Psoas muscle (tissue), 8 donors: ENCODE measurements around the gene IFNL4. TPM values are rescaled to one million over a fixed set of nuclear protein-coding genes. Genes with fewer than 3 reads are reported as not detected.

Experiments
- ATAC-seq, 4 donors: fragments of 200-7000 bp; cut with Tn5 transposase; one replicate each; pipeline ENCODE4 v1.9.1; 2020; ENCODE audit warnings: moderate library complexity in 3 of 4, mild to moderate bottlenecking in 2 of 4
- DNase-seq, 2 donors: peaks; one replicate each; pipeline ENCODE4 v3.0.0-alpha.2; 2020
- H3K27ac ChIP-seq: fragments of 200-600 bp; one replicate; pipeline ENCODE4 v1.8.0; 2022
- H3K27me3 ChIP-seq, 3 donors: fragments of 200-600 bp in 1 of 3; one replicate each; pipeline versions ENCODE4 v1.6.1 to v1.8.0; 2013 to 2022; ENCODE audit warnings: low read length in 2 of 3, mild to moderate bottlenecking in 2 of 3, moderate library complexity in 1 of 3; ENCODE audit not compliant: insufficient read depth in 3 of 3
- H3K36me3 ChIP-seq, 2 donors: fragments of 200-600 bp in 1 of 2; one replicate each; pipeline versions ENCODE4 v1.6.1 to v1.8.0; 2013 to 2022; ENCODE audit warnings: low read depth in 1 of 2, mild to moderate bottlenecking in 1 of 2, moderate library complexity in 1 of 2; ENCODE audit not compliant: insufficient read depth in 1 of 2
- H3K4me1 ChIP-seq: fragments of 200-600 bp; one replicate; pipeline ENCODE4 v1.8.0; 2022
- H3K4me3 ChIP-seq: fragments of 200-600 bp; one replicate; pipeline ENCODE4 v1.8.0; 2022; ENCODE audit warnings: mild to moderate bottlenecking
- H3K9me3 ChIP-seq: fragments of 200-600 bp; one replicate; pipeline ENCODE4 v1.8.0; 2022
- WGBS, 3 donors: extraction: QIAGEN DNeasy Blood & Tissue Kit; methylation state at CpG; one replicate each; pipeline versions ENCODE4 v1.1.6 to v1.1.7; 2013; 5-methylcytosine and 5-hydroxymethylcytosine counted together
- intact Hi-C, 2 donors: fragments of 100-400 bp; cut with DNase I; formaldehyde crosslinking; loops; one replicate each; pipeline versions ENCODE4 v1.11.0 to v1.14.2; 2022
- polyA plus RNA-seq, 3 donors: library from polyadenylated mRNA; stranded (reverse); fragments of 200-250 nt; gene quantifications; one replicate each; pipeline ENCODE4 v1.2.3, GENCODE V29; 2013
- total RNA-seq, 4 donors: library from RNA; stranded (reverse); fragmentation: NEBNext Ultra II Directional in 2 of 4; extraction: Animal tissue kit (Norgen Biotek cat#: 25700) in 2 of 4; gene quantifications; one replicate each; pipeline versions ENCODE4 v1.2.1 to v1.2.4, GENCODE V29; 2021 to 2023
- TF ChIP-seq, protein P1 (sequence below): fragments of 200-600 bp; IDR thresholded peaks from one replicate; pipeline ENCODE4 v1.8.0; 2022; ENCODE audit warnings: antibody characterized with exemption
- donor health status: healthy with polysubstance abuse.
- donor health status: DM: no; HTN: no; CAD: no; lungs with moderate emphysema.
- donor health status: Bipolar disorder and iron deficiency.
- donor health status: healthy.
- donor health status: DM: yes; HTN: yes; CAD: no.
- donor health status: DM: no; HTN: no; CAD: no.
- donor health status: DM: no; HTN: no; CAD: no.
- donor health status: DM: yes; HTN: yes; CAD: no.

Gene IFNL4
- total and polyA plus RNA-seq, 7 donors: not detected

DNA sequence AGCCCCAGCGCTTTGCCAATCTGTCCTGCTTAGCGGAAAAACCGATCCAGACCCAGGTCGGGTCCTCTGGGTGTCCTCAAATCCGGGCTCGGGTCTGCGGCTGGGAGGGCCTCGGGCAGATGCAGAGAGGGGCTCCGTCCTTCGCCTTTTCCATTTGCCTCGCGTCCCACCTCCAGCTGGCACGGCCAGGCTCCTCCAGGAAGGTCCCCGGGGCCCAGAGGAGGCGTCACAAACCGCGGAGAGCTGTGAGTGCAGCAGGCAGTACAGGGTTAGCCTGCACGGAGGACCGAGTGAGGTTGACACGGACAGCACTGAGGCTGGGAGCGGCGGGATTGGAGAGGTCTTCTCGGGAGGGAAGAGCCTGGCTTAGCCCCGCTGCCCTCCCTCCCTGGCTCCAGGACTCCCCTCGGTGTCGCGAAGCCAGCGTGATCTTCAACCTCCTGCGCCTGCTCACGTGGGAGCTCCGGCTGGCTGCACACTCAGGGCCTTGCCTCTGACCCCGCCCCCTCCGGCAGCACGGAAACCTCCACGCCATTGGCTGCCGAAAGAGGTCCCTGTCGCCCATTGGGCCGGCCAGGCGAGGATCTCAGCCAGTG, 16.8 kb upstream of the IFNL4 start:
- TF ChIP-seq, protein P1, sequence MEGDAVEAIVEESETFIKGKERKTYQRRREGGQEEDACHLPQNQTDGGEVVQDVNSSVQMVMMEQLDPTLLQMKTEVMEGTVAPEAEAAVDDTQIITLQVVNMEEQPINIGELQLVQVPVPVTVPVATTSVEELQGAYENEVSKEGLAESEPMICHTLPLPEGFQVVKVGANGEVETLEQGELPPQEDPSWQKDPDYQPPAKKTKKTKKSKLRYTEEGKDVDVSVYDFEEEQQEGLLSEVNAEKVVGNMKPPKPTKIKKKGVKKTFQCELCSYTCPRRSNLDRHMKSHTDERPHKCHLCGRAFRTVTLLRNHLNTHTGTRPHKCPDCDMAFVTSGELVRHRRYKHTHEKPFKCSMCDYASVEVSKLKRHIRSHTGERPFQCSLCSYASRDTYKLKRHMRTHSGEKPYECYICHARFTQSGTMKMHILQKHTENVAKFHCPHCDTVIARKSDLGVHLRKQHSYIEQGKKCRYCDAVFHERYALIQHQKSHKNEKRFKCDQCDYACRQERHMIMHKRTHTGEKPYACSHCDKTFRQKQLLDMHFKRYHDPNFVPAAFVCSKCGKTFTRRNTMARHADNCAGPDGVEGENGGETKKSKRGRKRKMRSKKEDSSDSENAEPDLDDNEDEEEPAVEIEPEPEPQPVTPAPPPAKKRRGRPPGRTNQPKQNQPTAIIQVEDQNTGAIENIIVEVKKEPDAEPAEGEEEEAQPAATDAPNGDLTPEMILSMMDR: no peak
- Histone ChIP-seq H3K4me1 (no peaks in the 10 kb centered on the region), H3K9me3 (no peaks in the 10 kb centered on the region), H3K36me3 (no peaks in the 10 kb centered on the region), H3K27ac (no peak overlapping the region), H3K27me3 (peaks cover 0 to 61% (median 25%) of the 10 kb centered on the region in 3 donors), H3K4me3 (no peak overlapping the region)
- WGBS, 3 donors: 18% methylated on average over 32 to 39 of the region's 39 CpGs
- no peak for ATAC-seq
- DNase-seq: no peak
- intact Hi-C loops: no loop called here

DNA sequence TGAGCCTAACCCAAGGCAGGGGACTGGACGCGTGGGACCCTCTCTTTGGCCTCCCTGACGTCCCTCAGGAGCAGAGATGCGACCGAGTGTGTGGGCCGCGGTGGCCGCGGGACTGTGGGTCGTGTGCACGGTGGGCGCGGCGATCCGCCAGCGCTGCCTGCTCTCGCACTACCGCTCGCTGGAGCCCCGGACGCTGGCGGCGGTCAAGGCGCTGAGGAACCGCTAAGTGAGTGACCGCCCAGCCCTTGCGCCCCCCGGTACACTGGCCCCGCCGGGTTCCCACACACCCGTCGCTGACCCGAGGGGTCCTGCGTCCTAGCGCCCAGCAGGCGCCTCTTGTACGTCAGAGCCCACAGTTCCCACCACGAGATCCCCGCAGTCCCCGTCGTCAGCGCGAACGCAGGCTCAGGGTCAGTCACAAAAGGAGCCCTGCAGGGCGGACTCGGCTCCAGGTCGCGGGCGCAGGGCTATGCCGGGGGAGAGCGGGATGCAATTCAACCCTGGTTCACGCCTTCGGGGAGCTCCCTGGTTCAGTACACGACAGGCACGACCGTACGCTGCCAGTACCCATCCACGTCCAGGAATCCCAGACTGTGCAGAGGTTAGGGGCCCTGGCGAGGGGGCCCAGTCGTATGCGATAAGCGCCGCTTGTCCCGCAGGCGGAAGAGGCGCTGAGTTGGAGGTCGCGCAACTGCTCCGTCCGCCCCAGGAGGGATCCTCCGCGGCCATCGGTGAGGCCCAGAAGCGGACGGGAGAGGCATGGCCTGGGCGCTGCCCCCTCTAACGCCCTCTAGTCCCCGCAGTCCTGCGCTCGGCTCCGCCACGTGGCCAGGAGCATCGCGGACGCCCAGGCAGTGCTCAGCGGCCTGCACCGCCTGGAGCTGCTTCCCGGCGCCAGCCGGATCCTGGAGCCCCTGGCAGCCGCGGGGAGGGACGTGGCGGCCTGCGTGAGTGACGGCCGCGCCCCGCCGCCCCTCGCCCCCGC, 15.9 kb upstream of the IFNL4 start:
- no peak overlapping the region for H3K4me3 ChIP-seq
- ATAC-seq (no peak), DNase-seq (no peak)
- H3K36me3 ChIP-seq: no peaks in the 10 kb centered on the region
- TF ChIP-seq, protein P1: no peak
- WGBS, 3 donors: 2% methylated on average over 78 to 102 of the region's 102 CpGs
- intact Hi-C loops: no loop called here
- peaks cover 0 to 65% (median 25%) of the 10 kb centered on the region in 3 donors for H3K27me3 ChIP-seq
- no peaks in the 10 kb centered on the region for H3K9me3 ChIP-seq
- H3K4me1 ChIP-seq: no peaks in the 10 kb centered on the region
- no peak overlapping the region for H3K27ac ChIP-seq

DNA sequence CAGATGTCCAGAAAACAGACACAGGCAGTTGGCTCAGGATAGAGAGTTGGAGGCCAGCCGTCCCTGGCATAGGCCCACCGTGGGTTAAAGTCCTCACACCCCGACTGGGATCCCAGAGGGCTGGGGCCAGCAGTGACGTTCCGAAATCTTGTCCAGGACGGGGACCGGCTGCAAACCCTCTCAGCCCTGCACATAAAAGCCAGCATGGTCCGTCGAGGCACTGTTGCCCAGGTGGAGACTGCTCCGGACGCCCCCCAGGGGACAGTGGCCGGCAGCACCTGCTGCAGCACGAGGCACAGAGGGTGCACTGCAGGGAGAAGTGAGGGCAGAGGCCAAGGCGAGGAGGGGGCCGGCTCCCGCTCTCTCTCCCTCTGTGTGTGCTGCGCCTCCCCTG, 15.3 kb upstream of the IFNL4 start:
- TF ChIP-seq, protein P1: no peak
- intact Hi-C loops: no loop called here
- Histone ChIP-seq H3K27ac (no peak overlapping the region), H3K4me3 (no peak overlapping the region), H3K4me1 (no peaks in the 10 kb centered on the region), H3K36me3 (no peaks in the 10 kb centered on the region), H3K27me3 (peaks cover 0 to 66% (median 25%) of the 10 kb centered on the region in 3 donors), H3K9me3 (no peaks in the 10 kb centered on the region)
- WGBS, 3 donors: 3 to 9% (median 7%) methylated on average over 16 to 17 of the region's 17 CpGs
- no peak for ATAC-seq
- no peak for DNase-seq

DNA sequence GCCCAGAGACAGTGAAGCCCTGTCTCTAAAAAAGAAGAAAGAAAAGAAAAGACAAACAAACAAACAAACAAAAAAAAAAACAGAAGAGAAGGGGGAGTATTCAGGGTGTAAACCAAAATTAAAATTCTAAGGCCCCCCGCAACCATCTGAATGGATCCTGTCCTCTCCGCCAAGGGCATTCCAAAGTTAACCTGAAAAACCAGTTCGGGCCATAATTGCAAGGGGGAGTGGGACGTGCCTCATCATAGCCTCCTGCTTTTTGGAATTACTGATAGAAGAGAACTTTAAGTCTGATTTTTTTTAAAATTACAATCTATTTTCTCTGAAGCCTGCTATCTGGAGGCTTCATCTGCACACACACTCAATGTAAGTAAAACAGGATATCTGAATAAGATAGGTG, 13.8 kb upstream of the IFNL4 start:
- intact Hi-C loops: no loop called here
- ATAC-seq (no peak), DNase-seq (no peak)
- H3K36me3 ChIP-seq: no peaks in the 10 kb centered on the region
- H3K27ac ChIP-seq: no peak overlapping the region
- 77 to 83% (median 81%) methylated on average over 4 of the region's 4 CpGs for WGBS, 3 donors
- no peak overlapping the region for H3K4me3 ChIP-seq
- H3K27me3 ChIP-seq: peaks cover 0 to 66% (median 25%) of the 10 kb centered on the region in 3 donors
- no peaks in the 10 kb centered on the region for H3K4me1 ChIP-seq
- TF ChIP-seq, protein P1: no peak
- H3K9me3 ChIP-seq: no peaks in the 10 kb centered on the region
